PC-3 (cell line): ENCODE data around the gene RBM47. TPM values are rescaled to one million over a fixed set of nuclear protein-coding genes. Genes with fewer than 3 reads are reported as not detected.

ENCODE experiments used
- ATAC-seq: fragments of 200-7000 bp; cut with Tn5 transposase; 2 replicates; pipeline ENCODE4 v1.9.1; 2020; ENCODE audit warnings: mild to moderate bottlenecking, moderate library complexity
- BruUV-seq: library from RNA; stranded (reverse); fragments of 400-500 nt; replicated peaks from 2 replicates; lab custom pipeline; 2021; lab: Mats Ljungman, UMichigan
- CTCF ChIA-PET: fragments of 300-600 bp; sonication (Branson Sonifier 250); formaldehyde crosslinking; loops from one replicate; lab custom pipeline; 2022; ENCODE audit warnings: antibody characterized with exemption; lab: Charles Lee
- POLR2A ChIA-PET: fragments of 300-600 bp; sonication (Branson Sonifier 250); formaldehyde crosslinking; loops from one replicate; lab custom pipeline; 2022; ENCODE audit warnings: antibody characterized with exemption; ENCODE audit not compliant: unreplicated experiment; lab: Charles Lee
- DNase-seq: peaks from one replicate; pipeline ENCODE4 v3.0.0-alpha.2; 2015
- H2AFZ ChIP-seq: fragments of 300-600 bp; sonication (generic); 2 replicates; pipeline ENCODE4 v1.6.0; 2016; ENCODE audit warnings: antibody characterized with exemption, low read length
- H3F3A ChIP-seq: fragments of 300-600 bp; sonication (generic); one replicate; pipeline ENCODE4 v1.6.0; 2017; ENCODE audit warnings: antibody characterized with exemption, low read length, control low read depth, mild to moderate bottlenecking; ENCODE audit not compliant: unreplicated experiment
- H3K27ac ChIP-seq: fragments of 300-600 bp; sonication (generic); 2 replicates; pipeline ENCODE4 v1.5.1; 2016; ENCODE audit warnings: mild to moderate bottlenecking, low read length
- H3K27me3 ChIP-seq: fragments of 300-600 bp; sonication (generic); 2 replicates; pipeline ENCODE4 v1.6.1; 2016; ENCODE audit warnings: low read length, mixed read lengths
- H3K36me3 ChIP-seq: fragments of 300-600 bp; sonication (generic); 2 replicates; pipeline ENCODE4 v1.6.1; 2016; ENCODE audit warnings: low read depth, mixed run types, low read length, mixed read lengths
- H3K4me1 ChIP-seq: fragments of 300-600 bp; sonication (generic); 2 replicates; pipeline ENCODE4 v1.5.1; 2016; ENCODE audit warnings: low read length; ENCODE audit not compliant: insufficient read depth
- H3K4me2 ChIP-seq: fragments of 300-600 bp; sonication (generic); 2 replicates; pipeline ENCODE4 v1.6.0; 2016; ENCODE audit warnings: low read length
- H3K4me3 ChIP-seq: fragments of 300-600 bp; sonication (generic); 2 replicates; pipeline ENCODE4 v1.5.1; 2016; ENCODE audit warnings: mild to moderate bottlenecking, low read length, mixed read lengths
- H3K79me2 ChIP-seq: fragments of 300-600 bp; sonication (generic); 2 replicates; pipeline ENCODE4 v1.6.1; 2017; ENCODE audit warnings: low read length, mixed read lengths
- H3K9ac ChIP-seq: fragments of 300-600 bp; sonication (generic); 2 replicates; pipeline ENCODE4 v1.6.0; 2016; ENCODE audit warnings: mild to moderate bottlenecking, low read length
- H3K9me2 ChIP-seq: fragments of 300-600 bp; sonication (generic); replicated peaks from 2 replicates; pipeline ENCODE4 v1.6.1; 2016; ENCODE audit warnings: mixed run types, low read length, mixed read lengths
- H3K9me3 ChIP-seq: fragments of 300-600 bp; sonication (generic); 2 replicates; pipeline ENCODE4 v1.6.1; 2016; ENCODE audit warnings: low read length, mixed read lengths
- H4K20me1 ChIP-seq: fragments of 300-600 bp; sonication (generic); 2 replicates; pipeline ENCODE4 v1.6.1; 2016; ENCODE audit warnings: low read length, mixed read lengths
- CTCF ChIP-seq: fragments of 300-600 bp; sonication (generic); conservative IDR thresholded peaks from 2 replicates; pipeline ENCODE4 v1.5.1; 2017; ENCODE audit warnings: antibody characterized with exemption, low read depth, mild to moderate bottlenecking, low read length
- EZH2 ChIP-seq: fragments of 300-600 bp; sonication (generic); IDR thresholded peaks from one replicate; pipeline ENCODE4 v1.6.1; 2017; ENCODE audit warnings: antibody characterized with exemption, mild to moderate bottlenecking, low read length; ENCODE audit not compliant: unreplicated experiment
- EZH2phosphoT487 ChIP-seq: fragments of 300-600 bp; sonication (generic); IDR thresholded peaks from 2 replicates; pipeline ENCODE4 v1.6.1; 2018; ENCODE audit warnings: mild to moderate bottlenecking, antibody characterized with exemption, low read length, borderline replicate concordance
- intact Hi-C: fragments of 100-400 bp; cut with micrococcal nuclease; formaldehyde crosslinking; loops from 2 replicates; pipeline ENCODE4 v1.9.0; 2023
- total RNA-seq: library from RNA; depleted of rRNA; stranded (reverse); fragments of >200 nt; gene quantifications from 2 replicates; pipeline ENCODE4 v1.2.3, GENCODE V29; 2014

Gene RBM47
- total RNA-seq, 1 experiment from 2014 or later: 34.7 TPM

DNA sequence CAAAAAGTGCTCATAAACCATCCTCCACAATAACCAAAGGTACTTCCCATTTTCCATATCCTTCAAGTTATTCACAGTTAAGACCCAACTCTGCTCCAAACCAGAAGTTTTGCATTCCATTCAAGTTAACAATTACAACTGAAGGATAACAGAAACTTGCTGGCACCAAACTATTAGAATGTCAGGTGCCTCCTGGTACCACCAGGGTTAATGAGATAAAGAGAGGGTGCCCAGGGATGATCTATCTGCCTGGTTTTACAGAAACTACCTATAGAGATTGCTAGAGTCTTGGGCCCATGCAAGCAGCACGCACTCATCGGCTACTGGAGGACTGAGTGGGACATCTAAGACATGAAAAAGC lies 114.6 kb downstream of the RBM47 start:
- POLR2A ChIA-PET: interaction anchor here (0.6 kb wide), 1 partner anchor 1470 kb away, joined by 5 read pairs; no protein-coding TSS in a partner anchor
- no peaks in the 10 kb centered on the region for H4K20me1 ChIP-seq
- TF ChIP-seq CTCF (no peak), EZH2 (no peak), EZH2phosphoT487 (no peak)
- CTCF ChIA-PET: no interaction called here
- H3K4me2 ChIP-seq: peak overlapping the region; percentile 74
- peaks cover 6% of the 10 kb centered on the region; the same call in 1 of the 2 replicates for H3K79me2 ChIP-seq
- no peaks in the 10 kb centered on the region for H3K36me3 ChIP-seq
- no peaks in the 10 kb centered on the region for H3K9me3 ChIP-seq
- no peaks in the 10 kb centered on the region for H3F3A ChIP-seq
- intact Hi-C loops: no loop called here
- BruUV-seq: no TSS peak
- DNase-seq (peak; percentile 68), ATAC-seq (peak; percentile 38; the same call in 1 of the 2 replicates)
- peak overlapping the region; percentile 52 for H3K27ac ChIP-seq
- no peaks in the 10 kb centered on the region for H3K27me3 ChIP-seq
- H3K4me1 ChIP-seq: peaks cover 23% of the 10 kb centered on the region
- no peak overlapping the region for H2AFZ ChIP-seq
- H3K9me2 ChIP-seq: no peaks in the 10 kb centered on the region
- H3K4me3 ChIP-seq: peak overlapping the region; percentile 41; the same call in 1 of the 2 replicates
- H3K9ac ChIP-seq: no peak overlapping the region

DNA sequence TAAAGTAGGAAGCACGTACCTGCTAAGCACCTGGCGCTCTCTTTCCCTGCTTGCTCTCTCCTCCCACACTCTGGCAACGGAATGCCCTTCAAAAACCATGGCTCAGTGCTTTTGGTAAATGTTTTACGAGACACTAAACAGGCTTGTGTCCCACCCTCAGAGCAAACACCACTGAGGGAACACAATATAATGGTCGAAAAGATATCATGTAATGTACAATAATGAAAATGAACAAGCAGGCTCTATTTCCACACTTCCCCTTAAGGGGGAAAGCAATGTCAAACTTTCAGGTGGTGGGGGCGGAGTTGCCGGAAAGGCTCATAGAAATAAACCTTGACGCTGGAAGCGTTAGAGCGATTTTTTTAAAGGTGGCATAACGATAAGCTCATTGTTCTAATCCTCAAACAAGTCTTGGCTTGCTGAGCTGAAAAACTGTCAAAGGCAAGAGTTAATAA lies 115.1 kb downstream of the RBM47 start:
- Histone ChIP-seq H3K27me3 (no peaks in the 10 kb centered on the region), H3K79me2 (peaks cover 6% of the 10 kb centered on the region; the same call in 1 of the 2 replicates), H3K27ac (peak overlapping the region; percentile 52), H3F3A (no peaks in the 10 kb centered on the region), H3K4me3 (peak overlapping the region; percentile 41; the same call in 1 of the 2 replicates), H3K9me2 (no peaks in the 10 kb centered on the region), H3K9ac (no peak overlapping the region), H2AFZ (no peak overlapping the region), H4K20me1 (no peaks in the 10 kb centered on the region), H3K9me3 (no peaks in the 10 kb centered on the region), H3K4me1 (peaks cover 23% of the 10 kb centered on the region), H3K36me3 (no peaks in the 10 kb centered on the region), H3K4me2 (peak overlapping the region; percentile 74)
- intact Hi-C loops: no loop called here
- ChIA-PET POLR2A (no interaction called here), CTCF (no interaction called here)
- DNase-seq (peak; percentile 55), ATAC-seq (peak; percentile 81)
- no TSS peak for BruUV-seq
- TF ChIP-seq CTCF (no peak), EZH2 (no peak), EZH2phosphoT487 (no peak)

GRCh38 chr4:40511036-40511614 lies 118.5 kb downstream of the RBM47 start:
- no peak for DNase-seq
- no peaks in the 10 kb centered on the region for H3K27me3 ChIP-seq
- H4K20me1 ChIP-seq: no peaks in the 10 kb centered on the region
- peaks cover 23% of the 10 kb centered on the region for H3K4me1 ChIP-seq
- H3K4me3 ChIP-seq: no peak overlapping the region
- TF ChIP-seq CTCF (no peak), EZH2 (no peak), EZH2phosphoT487 (no peak)
- H3F3A ChIP-seq: no peaks in the 10 kb centered on the region
- H2AFZ ChIP-seq: no peak overlapping the region
- no TSS peak for BruUV-seq
- H3K4me2 ChIP-seq: no peak overlapping the region
- no peaks in the 10 kb centered on the region for H3K36me3 ChIP-seq
- H3K9me3 ChIP-seq: no peaks in the 10 kb centered on the region
- H3K27ac ChIP-seq: no peak overlapping the region
- ATAC-seq: no peak
- POLR2A ChIA-PET: no interaction called here
- peaks cover 6% of the 10 kb centered on the region; the same call in 1 of the 2 replicates for H3K79me2 ChIP-seq
- CTCF ChIA-PET: no interaction called here
- no peaks in the 10 kb centered on the region for H3K9me2 ChIP-seq
- no peak overlapping the region for H3K9ac ChIP-seq
- intact Hi-C loops: no loop called here
